ENCODE measurements around the gene ATP8B2. TPM values are rescaled to one million over a fixed set of nuclear protein-coding genes. Genes with fewer than 3 reads are reported as not detected.
"Not testable (repeated sequence)": the region's sequence is repeated elsewhere in the genome, so short reads cannot be mapped to it uniquely, and the experiment has no call there.

ATP8B2 gene
- 59.2 and 64.9 TPM in 2 replicates for total RNA-seq (2014; rRNA removed)
- polyA plus RNA-seq (2012) = 30.7 TPM

GRCh38 chr1:154324669-154325582, at the start of gene ATP8B2:
Gene ATP8B2 (plus strand): TSS chr1:154325525. CDS start chr1:154328142, 2,617 bp downstream.
- DNase-seq (ENCODE audit: low read depth) = peak; percentile 64

GRCh38 chr1:154276797-154277196, 48.5 kb upstream of the ATP8B2 start:
- no peak for DNase-seq (ENCODE audit: low read depth)

- DNase-seq (ENCODE audit: low read depth) = not testable (repeated sequence)
Observed at GRCh38 chr1:154287591-154287990, 37.7 kb upstream of the ATP8B2 start.

- no peak for DNase-seq (ENCODE audit: low read depth)
Observed at GRCh38 chr1:154288661-154289060, 36.7 kb upstream of the ATP8B2 start.

DNA sequence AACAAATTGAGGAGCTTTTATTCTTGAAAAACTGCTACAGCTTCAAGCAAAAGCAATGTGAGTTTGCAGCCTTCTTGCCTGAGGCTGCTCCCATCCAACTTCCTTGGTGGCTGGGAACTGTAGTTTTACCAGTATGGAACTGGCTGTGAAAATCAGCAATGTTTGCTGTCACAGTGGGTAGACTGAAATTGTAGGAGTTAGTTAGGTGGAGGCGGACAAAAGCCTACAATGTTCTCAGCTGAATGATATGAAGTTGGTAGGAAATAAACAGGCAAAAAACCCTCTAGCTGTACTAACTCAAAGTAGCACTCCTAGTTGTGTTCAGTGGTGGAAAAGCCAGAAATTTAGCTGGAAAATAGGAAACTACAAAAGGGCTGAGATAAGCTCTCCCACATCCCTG, 34.4 kb upstream of the ATP8B2 start:
- DNase-seq (ENCODE audit: low read depth) = no peak

DNA sequence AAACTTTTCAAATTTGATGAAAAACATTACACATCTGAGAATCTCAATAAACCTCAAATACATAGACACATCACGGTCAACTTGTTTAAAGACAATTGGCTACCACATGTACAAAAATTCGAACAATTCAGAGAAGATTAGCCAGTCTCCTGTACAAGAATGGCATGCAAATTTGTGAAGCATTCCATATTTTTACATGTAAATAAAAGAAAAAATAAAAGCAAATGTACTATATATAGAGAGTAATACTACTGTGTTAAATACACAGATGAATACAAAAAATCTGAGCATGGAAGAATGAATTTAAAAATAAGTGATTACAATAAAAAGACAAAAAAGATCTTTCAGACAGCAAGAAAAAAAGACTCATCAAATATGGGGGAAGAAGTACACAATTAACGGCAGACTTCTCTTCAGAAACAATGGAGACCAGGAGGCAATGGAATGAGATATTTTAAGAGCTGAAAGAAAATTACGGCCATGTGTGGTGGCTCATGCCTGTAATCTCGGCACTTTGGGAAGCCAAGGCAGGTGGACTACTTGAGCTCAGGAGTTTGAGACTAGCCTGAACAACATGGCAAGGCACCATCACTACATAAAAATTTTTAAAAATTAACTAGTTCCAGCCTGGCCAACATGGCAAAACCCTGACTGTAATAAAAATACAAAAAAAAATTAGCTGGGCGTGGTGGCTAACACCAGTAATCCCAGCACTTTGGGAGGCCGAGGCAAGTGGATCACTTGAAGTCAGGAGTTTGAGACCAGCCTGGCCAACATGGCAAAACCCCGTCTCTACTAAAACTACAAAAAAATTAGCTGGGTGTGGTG, 29.7 kb upstream of the ATP8B2 start:
- DNase-seq (ENCODE audit: low read depth) = no peak

DNA sequence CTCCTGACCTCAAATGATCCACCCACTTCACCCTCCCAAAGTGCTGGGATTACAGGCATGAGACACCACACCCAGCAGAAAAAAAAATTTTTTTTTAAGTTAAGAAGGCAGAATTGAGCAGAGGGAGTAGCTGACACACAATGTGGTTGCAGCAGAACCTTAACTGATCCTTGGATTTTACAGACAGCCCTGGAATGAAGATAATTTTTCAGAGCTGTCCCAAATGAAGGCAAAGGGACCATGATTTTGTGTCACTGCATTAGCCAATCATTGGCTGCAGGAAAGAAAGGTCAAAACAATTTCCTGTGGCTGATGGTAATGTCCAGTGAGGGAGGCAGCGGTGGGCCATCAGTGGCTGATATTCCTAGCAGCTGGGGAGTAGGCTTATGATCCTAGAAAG, 23.7 kb upstream of the ATP8B2 start:
- no peak for DNase-seq (ENCODE audit: low read depth)

GRCh38 chr1:154304664-154305337, 20.5 kb upstream of the ATP8B2 start:
- DNase-seq (ENCODE audit: low read depth) = no peak

DNA sequence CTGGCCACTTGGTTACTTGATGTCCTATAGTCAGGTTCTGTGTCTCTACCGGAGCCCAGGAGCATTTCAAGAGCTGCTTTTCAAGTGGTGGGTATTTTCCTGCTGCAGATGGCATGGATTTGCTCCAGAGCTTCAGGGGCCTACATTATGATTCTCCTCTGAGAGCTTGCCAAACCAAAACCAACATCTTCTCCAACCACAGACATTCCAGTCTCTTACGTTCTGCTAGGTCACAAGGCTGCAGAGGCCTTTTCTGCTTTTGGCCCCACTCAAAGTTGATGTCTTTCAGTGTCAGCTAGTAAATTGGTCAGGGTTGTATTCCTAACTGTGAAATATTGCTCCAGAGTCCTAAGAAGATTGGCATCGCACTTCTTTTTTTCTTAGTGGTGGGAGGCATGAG, 19.2 kb upstream of the ATP8B2 start:
- DNase-seq (ENCODE audit: low read depth) = no peak

DNA sequence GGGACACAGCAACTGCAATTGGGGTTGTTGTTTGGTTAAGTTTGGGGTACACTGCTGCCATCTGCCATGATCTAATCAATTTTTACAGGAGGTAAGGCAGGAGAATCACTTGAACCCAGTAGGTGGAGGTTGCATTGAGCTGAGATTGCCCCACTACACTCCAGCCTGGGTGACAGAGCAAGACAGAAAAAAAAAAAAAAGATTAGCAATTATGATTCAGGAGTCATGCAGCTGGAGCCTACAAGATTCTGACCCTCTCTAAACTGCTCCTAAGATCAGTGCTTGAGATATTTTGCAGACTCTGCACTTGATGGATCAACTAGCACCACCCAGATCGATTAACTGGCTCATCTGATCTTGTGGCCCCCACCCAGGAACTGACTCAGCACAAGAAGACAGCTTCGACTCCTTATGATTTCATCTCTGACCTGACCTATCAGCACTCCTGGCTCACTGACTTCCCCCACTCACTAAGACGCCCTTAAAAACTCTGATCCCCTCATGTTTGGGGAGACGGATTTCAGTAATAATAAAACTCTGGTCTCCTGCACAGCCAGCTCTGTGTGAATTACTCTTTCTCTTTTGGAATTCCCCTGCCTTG, 17.6 kb upstream of the ATP8B2 start:
- not testable (repeated sequence) for DNase-seq (ENCODE audit: low read depth)

- not testable (repeated sequence) for DNase-seq (ENCODE audit: low read depth)
Observed at GRCh38 chr1:154309136-154309535, 16.2 kb upstream of the ATP8B2 start.

DNA sequence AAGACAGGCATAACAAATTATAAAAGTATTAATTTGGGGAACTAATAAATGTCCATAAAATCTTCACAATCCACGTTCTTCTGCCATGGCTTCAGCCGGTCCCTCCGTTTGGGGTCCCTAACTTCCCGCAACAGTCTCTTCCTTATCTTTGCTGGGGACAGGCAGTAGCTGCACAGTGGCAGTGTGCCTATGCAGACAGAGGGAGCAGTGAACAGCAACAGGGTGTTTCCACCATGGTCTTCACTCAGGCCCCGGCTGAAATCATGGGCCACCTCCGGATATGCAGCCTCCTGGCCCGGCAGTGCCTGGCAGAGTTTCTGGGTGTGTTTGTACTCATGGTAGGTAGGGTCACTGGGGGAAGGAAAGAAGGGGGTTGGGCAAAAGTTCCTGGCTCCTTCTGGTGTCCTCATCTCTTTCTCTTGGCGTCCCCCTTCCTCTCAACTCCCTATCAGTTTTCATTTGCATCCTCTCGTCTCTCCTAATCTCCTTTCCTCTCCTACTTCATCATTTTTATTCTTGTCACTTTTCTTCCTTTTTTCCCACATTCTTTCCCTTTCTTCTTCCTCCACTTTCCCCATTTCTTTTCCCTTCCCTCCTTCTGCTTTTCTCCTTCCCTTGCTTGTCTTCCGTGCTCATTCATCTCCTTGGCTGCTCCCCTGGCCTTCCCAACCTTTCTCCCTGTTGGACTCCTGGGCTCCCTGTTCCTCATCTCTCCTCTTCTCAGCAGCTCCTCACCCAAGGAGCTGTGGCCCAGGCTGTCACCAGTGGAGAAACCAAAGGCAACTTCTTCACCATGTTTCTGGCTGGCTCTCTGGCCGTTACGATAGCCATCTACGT, 12.9 kb upstream of the ATP8B2 start:
- DNase-seq (ENCODE audit: low read depth) = not testable (repeated sequence)

DNA sequence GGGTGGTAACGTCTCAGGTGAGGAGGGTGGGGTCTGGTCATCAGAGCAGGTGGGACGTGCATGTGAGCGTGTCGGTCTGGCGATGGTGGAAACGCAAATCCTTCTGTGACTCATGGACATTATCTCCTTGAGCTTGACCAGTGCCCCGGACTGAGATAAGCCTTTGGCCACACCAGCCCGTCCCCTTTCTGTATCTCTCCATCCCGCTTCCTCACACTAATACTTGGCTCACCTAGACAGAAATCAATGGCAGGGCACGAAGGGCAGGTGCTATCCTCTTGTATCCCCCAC, 12.3 kb upstream of the ATP8B2 start:
- no peak for DNase-seq (ENCODE audit: low read depth)

DNA sequence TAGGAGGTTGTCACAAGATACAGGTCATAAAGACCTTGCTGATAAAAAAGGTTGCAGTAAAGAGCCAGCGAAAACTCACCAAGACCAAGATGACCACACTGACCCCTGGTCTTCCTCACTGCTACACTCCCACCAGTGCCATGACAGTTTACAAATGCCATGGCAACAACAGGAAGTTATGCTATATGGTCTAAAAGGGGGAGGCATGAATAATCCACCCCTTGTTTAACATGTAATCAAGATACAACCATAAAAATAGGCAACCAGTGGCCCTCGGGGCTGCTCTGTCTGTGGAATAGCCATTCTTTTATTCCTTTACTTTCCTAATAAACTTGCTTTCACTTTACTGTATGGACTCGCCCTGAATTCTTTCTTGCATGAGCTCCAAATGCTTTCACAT, 11.1 kb upstream of the ATP8B2 start:
- not testable (repeated sequence) for DNase-seq (ENCODE audit: low read depth)

GRCh38 chr1:154316704-154317103, 8.6 kb upstream of the ATP8B2 start:
- DNase-seq (ENCODE audit: low read depth) = no peak

DNA sequence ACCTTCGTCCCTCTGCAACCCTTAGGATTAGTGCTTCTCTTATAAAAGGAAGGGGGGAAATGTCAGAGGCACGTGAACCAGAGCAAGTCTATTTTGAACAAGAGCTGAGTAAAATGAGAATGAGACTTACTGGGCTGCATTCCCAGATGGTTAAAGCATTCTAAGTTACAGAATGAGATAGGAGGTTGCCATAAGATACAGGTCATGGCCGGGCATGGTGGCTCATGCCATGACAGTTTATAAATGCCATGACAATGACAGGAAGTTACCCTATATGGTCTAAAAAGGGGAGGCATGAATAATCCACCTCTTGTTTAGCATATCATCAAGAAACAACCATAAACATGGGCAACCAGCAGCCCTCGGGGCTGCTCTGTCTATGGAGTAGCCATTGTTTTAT, 6.9 kb upstream of the ATP8B2 start:
- no peak for DNase-seq (ENCODE audit: low read depth)

DNA sequence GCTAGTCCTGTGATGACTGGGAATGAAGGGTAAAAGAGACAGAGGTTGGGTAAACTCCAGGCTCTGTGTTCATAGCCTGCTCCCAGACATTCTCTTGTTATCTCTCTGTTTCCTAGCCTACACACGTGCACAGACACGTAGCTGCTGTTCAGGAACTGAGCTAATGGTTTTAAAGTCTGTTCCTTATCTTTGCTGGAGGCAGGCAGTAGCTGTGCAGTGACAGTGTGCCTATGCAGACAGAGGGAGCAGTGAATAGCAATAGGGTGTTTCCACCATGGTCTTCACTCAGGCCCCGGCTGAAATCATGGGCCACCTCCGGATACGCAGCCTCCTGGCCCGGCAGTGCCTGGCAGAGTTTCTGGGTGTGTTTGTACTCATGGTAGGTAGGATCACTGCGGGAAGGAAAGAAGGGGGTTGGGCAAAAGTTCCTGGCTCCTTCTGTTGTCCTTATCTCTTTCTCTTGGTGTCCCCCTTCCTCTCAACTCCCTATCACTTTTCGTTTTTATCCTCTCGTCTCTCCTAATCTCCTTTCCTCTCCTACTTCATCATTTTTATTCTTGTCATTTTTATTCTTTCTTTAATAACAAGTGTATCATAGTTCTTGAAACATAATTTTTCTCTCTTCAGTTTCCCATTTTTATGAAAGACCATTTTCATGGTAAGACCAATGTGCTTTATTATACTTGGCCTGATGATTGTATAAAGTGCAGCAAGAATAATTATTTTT, 4.3 kb upstream of the ATP8B2 start, which contains the start of gene AQP10:
AQP10 (plus strand) TSS at position 212 of the 727 bp plus-strand sequence; CDS start at position 275, 63 bp downstream.
- DNase-seq (ENCODE audit: low read depth) = no peak

- not testable (repeated sequence) for DNase-seq (ENCODE audit: low read depth)
Observed at GRCh38 chr1:154321609-154321934, 3.8 kb upstream of the ATP8B2 start.

DNA sequence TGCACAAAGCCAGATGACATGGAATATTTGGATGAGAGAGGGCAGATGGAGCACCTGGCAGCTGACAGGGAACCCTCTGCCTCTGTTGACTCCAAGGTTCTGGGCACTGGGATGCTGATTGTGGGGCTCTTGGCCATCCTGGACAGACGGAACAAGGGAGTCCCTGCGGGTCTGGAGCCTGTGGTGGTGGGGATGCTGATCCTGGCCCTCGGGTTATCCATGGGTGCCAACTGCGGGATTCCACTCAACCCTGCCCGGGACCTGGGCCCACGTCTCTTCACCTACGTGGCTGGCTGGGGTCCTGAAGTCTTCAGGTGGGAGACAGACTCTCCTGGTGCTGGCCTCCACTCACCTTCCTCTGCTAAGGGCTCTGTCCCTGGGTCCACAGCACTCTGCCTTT, 1.8 kb upstream of the ATP8B2 start:
- DNase-seq (ENCODE audit: low read depth) = no peak

DNA sequence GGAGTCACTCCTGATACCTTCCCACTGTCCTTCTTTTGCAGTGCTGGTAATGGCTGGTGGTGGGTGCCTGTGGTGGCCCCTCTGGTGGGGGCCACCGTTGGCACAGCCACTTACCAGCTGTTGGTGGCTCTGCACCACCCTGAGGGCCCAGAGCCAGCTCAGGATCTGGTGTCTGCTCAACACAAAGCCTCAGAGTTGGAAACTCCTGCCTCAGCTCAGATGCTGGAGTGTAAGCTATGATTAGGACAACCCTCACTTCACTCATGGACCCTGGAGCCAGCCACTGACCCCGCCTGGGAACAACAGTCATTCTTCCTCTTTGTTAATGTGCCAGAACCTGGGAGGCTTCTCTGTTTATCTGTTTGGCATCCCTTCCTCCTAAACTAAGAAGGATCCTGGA, 1.1 kb upstream of the ATP8B2 start:
- DNase-seq (ENCODE audit: low read depth) = no peak

Data from LHCN-M2 (cell line).